Measurements from ENCODE around the gene CHSY3.

The CHSY3 gene

GRCh38 chr5:129906177-129906887, 2.1 kb downstream of the CHSY3 start:
- no peak overlapping the region for H3K27ac ChIP-seq (ENCODE audit: low read depth, low read length)
- no peaks in the 10 kb centered on the region for H3K79me2 ChIP-seq (ENCODE audit: control insufficient read depth, insufficient read depth, low read length, unreplicated experiment)
- peaks cover 12% of the 10 kb centered on the region for H3K4me1 ChIP-seq (ENCODE audit: control insufficient read depth, insufficient read depth, low read length, unreplicated experiment)
- no peaks in the 10 kb centered on the region for H3K27me3 ChIP-seq (ENCODE audit: insufficient read depth, low read length)
- peak overlapping the region; percentile 81 for H2AFZ ChIP-seq (ENCODE audit: low read length, unreplicated experiment)
- H3K36me3 ChIP-seq (ENCODE audit: insufficient read depth, low read length): no peaks in the 10 kb centered on the region
- peak overlapping the region; percentile 82 for H3K4me3 ChIP-seq (ENCODE audit: low read depth, low read length)

DNA sequence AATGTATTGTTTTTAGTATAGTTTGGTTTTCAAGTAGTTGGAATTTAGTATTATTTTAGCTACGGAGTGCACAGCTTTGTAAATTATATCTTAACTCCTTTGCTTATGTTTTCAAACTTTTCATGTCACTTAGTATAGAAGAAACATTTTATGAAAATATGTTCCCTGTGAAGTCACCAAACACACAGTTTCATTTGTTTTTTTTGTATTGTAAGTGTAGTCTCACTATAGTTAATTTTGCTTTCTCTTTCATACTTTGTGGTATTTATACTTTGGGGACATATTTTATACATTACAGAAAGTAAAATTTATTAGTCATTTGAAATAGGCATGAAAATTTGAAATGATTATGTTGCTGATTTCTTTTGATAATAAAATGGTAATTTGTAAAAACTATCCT, 5.0 kb downstream of the CHSY3 start:
- no peak overlapping the region for H2AFZ ChIP-seq (ENCODE audit: low read length, unreplicated experiment)
- H3K36me3 ChIP-seq (ENCODE audit: insufficient read depth, low read length): no peaks in the 10 kb centered on the region
- H3K27me3 ChIP-seq (ENCODE audit: insufficient read depth, low read length): no peaks in the 10 kb centered on the region
- no peak overlapping the region for H3K27ac ChIP-seq (ENCODE audit: low read depth, low read length)
- peak overlapping the region; percentile 41; the same call in 1 of the 2 replicates for H3K4me3 ChIP-seq (ENCODE audit: low read depth, low read length)
- no peaks in the 10 kb centered on the region for H3K79me2 ChIP-seq (ENCODE audit: control insufficient read depth, insufficient read depth, low read length, unreplicated experiment)
- peaks cover 12% of the 10 kb centered on the region for H3K4me1 ChIP-seq (ENCODE audit: control insufficient read depth, insufficient read depth, low read length, unreplicated experiment)

GRCh38 chr5:129912601-129913255, 8.5 kb downstream of the CHSY3 start:
- no peaks in the 10 kb centered on the region for H3K79me2 ChIP-seq (ENCODE audit: control insufficient read depth, insufficient read depth, low read length, unreplicated experiment)
- H3K36me3 ChIP-seq (ENCODE audit: insufficient read depth, low read length): no peaks in the 10 kb centered on the region
- H3K4me3 ChIP-seq (ENCODE audit: low read depth, low read length): no peak overlapping the region
- H3K27me3 ChIP-seq (ENCODE audit: insufficient read depth, low read length): no peaks in the 10 kb centered on the region
- no peak overlapping the region for H3K27ac ChIP-seq (ENCODE audit: low read depth, low read length)
- peaks cover 7% of the 10 kb centered on the region for H3K4me1 ChIP-seq (ENCODE audit: control insufficient read depth, insufficient read depth, low read length, unreplicated experiment)
- no peak overlapping the region for H2AFZ ChIP-seq (ENCODE audit: low read length, unreplicated experiment)

GRCh38 chr5:129915415-129915814, 11.2 kb downstream of the CHSY3 start:
- Histone ChIP-seq H3K4me3 (ENCODE audit: low read depth, low read length) (no peak overlapping the region), H3K27me3 (ENCODE audit: insufficient read depth, low read length) (no peaks in the 10 kb centered on the region), H3K36me3 (ENCODE audit: insufficient read depth, low read length) (no peaks in the 10 kb centered on the region), H2AFZ (ENCODE audit: low read length, unreplicated experiment) (no peak overlapping the region), H3K4me1 (ENCODE audit: control insufficient read depth, insufficient read depth, low read length, unreplicated experiment) (no peaks in the 10 kb centered on the region), H3K79me2 (ENCODE audit: control insufficient read depth, insufficient read depth, low read length, unreplicated experiment) (no peaks in the 10 kb centered on the region), H3K27ac (ENCODE audit: low read depth, low read length) (no peak overlapping the region)

DNA sequence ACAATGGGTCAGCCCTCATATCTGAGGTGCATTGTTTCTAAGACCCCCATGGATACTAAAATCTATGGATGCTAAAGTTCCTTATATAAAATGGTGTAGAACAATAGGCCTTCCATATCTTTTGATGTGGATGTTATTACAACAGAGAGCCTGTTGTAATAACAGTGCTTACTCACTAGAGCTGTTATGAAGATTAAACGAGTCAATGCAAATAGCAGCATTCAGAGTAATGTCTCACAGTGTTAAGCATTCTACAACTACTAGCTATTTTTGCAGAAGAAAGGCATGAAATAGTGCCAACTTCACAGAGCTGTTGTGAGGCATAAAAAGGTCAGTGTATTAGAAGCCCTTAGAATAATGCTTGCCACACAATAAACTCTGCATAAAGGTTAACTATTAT, 13.0 kb downstream of the CHSY3 start:
- H3K4me1 ChIP-seq (ENCODE audit: control insufficient read depth, insufficient read depth, low read length, unreplicated experiment): peaks cover 6% of the 10 kb centered on the region
- H3K27ac ChIP-seq (ENCODE audit: low read depth, low read length): no peak overlapping the region
- no peak overlapping the region for H3K4me3 ChIP-seq (ENCODE audit: low read depth, low read length)
- no peaks in the 10 kb centered on the region for H3K79me2 ChIP-seq (ENCODE audit: control insufficient read depth, insufficient read depth, low read length, unreplicated experiment)
- H2AFZ ChIP-seq (ENCODE audit: low read length, unreplicated experiment): no peak overlapping the region
- H3K36me3 ChIP-seq (ENCODE audit: insufficient read depth, low read length): no peaks in the 10 kb centered on the region
- no peaks in the 10 kb centered on the region for H3K27me3 ChIP-seq (ENCODE audit: insufficient read depth, low read length)

- H3K79me2 ChIP-seq (ENCODE audit: control insufficient read depth, insufficient read depth, low read length, unreplicated experiment): no peaks in the 10 kb centered on the region
These were observed 16.9 kb downstream of the CHSY3 start for GRCh38 chr5:129921204-129921603.

GRCh38 chr5:129930221-129930620, 26.0 kb downstream of the CHSY3 start:
- no peaks in the 10 kb centered on the region for H3K4me1 ChIP-seq (ENCODE audit: control insufficient read depth, insufficient read depth, low read length, unreplicated experiment)
- no peaks in the 10 kb centered on the region for H3K27me3 ChIP-seq (ENCODE audit: insufficient read depth, low read length)
- no peaks in the 10 kb centered on the region for H3K36me3 ChIP-seq (ENCODE audit: insufficient read depth, low read length)
- H3K4me3 ChIP-seq (ENCODE audit: low read depth, low read length): no peak overlapping the region
- no peaks in the 10 kb centered on the region for H3K79me2 ChIP-seq (ENCODE audit: control insufficient read depth, insufficient read depth, low read length, unreplicated experiment)
- no peak overlapping the region for H2AFZ ChIP-seq (ENCODE audit: low read length, unreplicated experiment)
- no peak overlapping the region for H3K27ac ChIP-seq (ENCODE audit: low read depth, low read length)

More at GRCh38 chr5:129921204-129921603, 16.9 kb downstream of the CHSY3 start:
- Histone ChIP-seq H3K36me3 (ENCODE audit: insufficient read depth, low read length) (no peaks in the 10 kb centered on the region), H2AFZ (ENCODE audit: low read length, unreplicated experiment) (no peak overlapping the region), H3K27me3 (ENCODE audit: insufficient read depth, low read length) (no peaks in the 10 kb centered on the region), H3K27ac (ENCODE audit: low read depth, low read length) (no peak overlapping the region), H3K4me3 (ENCODE audit: low read depth, low read length) (no peak overlapping the region), H3K4me1 (ENCODE audit: control insufficient read depth, insufficient read depth, low read length, unreplicated experiment) (peaks cover 6% of the 10 kb centered on the region)

DNA sequence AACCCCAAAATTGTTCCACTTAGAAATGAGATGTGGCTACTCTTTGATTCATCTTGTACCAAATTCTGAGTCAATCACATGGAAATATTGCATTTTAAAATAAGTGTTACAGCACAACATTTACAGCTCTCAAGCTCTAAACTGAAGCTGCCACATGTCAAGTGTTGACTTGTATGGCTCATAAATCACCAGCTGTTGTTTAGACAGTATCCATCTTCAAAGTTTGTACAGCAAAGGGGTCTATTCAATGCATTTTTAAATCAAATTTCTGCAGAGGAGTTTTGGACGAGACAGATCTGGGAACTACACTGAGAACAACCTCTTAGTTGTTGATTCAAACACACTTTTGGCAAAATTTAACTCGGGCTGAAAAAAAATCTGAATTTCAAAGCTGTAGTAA, 31.4 kb downstream of the CHSY3 start:
- H3K27ac ChIP-seq (ENCODE audit: low read depth, low read length): no peak overlapping the region
- no peaks in the 10 kb centered on the region for H3K4me1 ChIP-seq (ENCODE audit: control insufficient read depth, insufficient read depth, low read length, unreplicated experiment)
- H3K36me3 ChIP-seq (ENCODE audit: insufficient read depth, low read length): no peaks in the 10 kb centered on the region
- H2AFZ ChIP-seq (ENCODE audit: low read length, unreplicated experiment): no peak overlapping the region
- no peaks in the 10 kb centered on the region for H3K79me2 ChIP-seq (ENCODE audit: control insufficient read depth, insufficient read depth, low read length, unreplicated experiment)
- H3K4me3 ChIP-seq (ENCODE audit: low read depth, low read length): no peak overlapping the region
- H3K27me3 ChIP-seq (ENCODE audit: insufficient read depth, low read length): no peaks in the 10 kb centered on the region

DNA sequence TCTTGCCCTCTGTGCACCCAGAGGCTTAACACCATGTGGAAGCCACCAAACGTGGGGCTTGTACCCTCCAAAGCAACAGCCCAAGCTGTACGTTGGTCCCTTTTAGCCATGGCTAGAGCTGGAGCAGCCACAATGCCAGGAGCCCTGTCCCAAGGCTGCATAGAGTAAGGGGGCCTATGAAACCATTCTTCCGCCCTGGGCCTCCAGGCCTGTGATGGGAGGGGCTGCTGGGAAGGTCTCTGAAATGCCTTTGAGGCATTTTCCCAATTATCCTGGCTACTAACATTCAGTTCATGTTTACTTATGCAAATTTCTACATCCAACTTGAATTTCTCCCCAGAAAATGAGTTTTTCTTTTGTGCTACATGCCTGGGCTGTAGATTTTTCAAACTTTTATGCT, 33.8 kb downstream of the CHSY3 start:
- no peaks in the 10 kb centered on the region for H3K79me2 ChIP-seq (ENCODE audit: control insufficient read depth, insufficient read depth, low read length, unreplicated experiment)
- H2AFZ ChIP-seq (ENCODE audit: low read length, unreplicated experiment): no peak overlapping the region
- H3K4me3 ChIP-seq (ENCODE audit: low read depth, low read length): no peak overlapping the region
- no peaks in the 10 kb centered on the region for H3K36me3 ChIP-seq (ENCODE audit: insufficient read depth, low read length)
- no peaks in the 10 kb centered on the region for H3K4me1 ChIP-seq (ENCODE audit: control insufficient read depth, insufficient read depth, low read length, unreplicated experiment)
- no peak overlapping the region for H3K27ac ChIP-seq (ENCODE audit: low read depth, low read length)
- no peaks in the 10 kb centered on the region for H3K27me3 ChIP-seq (ENCODE audit: insufficient read depth, low read length)

DNA sequence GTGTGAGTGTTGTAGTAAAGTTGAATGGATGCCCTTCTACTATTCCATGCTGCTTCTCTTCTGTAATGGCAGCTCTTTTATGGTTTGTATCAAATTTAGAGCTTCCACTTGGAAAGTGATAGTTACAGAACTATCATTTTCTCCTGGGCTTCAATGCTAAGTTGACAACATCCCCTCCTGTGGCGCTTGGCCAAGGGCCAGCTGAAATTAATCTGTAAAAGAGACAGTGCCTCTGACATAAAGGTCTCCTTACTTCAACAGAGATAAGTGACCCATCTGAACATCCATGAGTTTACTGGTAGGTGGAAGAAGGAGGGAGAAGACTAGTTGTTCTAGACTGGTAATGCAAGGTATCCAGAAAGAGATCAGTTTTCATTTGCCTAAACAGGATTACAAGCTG, 39.7 kb downstream of the CHSY3 start:
- Histone ChIP-seq H3K4me3 (ENCODE audit: low read depth, low read length) (no peak overlapping the region), H2AFZ (ENCODE audit: low read length, unreplicated experiment) (no peak overlapping the region), H3K4me1 (ENCODE audit: control insufficient read depth, insufficient read depth, low read length, unreplicated experiment) (peaks cover 10% of the 10 kb centered on the region), H3K27me3 (ENCODE audit: insufficient read depth, low read length) (no peaks in the 10 kb centered on the region), H3K79me2 (ENCODE audit: control insufficient read depth, insufficient read depth, low read length, unreplicated experiment) (no peaks in the 10 kb centered on the region), H3K36me3 (ENCODE audit: insufficient read depth, low read length) (no peaks in the 10 kb centered on the region), H3K27ac (ENCODE audit: low read depth, low read length) (no peak overlapping the region)

GRCh38 chr5:129945028-129945427, 40.8 kb downstream of the CHSY3 start:
- no peaks in the 10 kb centered on the region for H3K27me3 ChIP-seq (ENCODE audit: insufficient read depth, low read length)
- H3K36me3 ChIP-seq (ENCODE audit: insufficient read depth, low read length): no peaks in the 10 kb centered on the region
- peak overlapping the region; percentile 34; the same call in 1 of the 2 replicates for H3K27ac ChIP-seq (ENCODE audit: low read depth, low read length)
- no peak overlapping the region for H2AFZ ChIP-seq (ENCODE audit: low read length, unreplicated experiment)
- H3K79me2 ChIP-seq (ENCODE audit: control insufficient read depth, insufficient read depth, low read length, unreplicated experiment): no peaks in the 10 kb centered on the region
- H3K4me1 ChIP-seq (ENCODE audit: control insufficient read depth, insufficient read depth, low read length, unreplicated experiment): peaks cover 10% of the 10 kb centered on the region
- no peak overlapping the region for H3K4me3 ChIP-seq (ENCODE audit: low read depth, low read length)
